ENCODE results near the gene EVA1A.

The EVA1A gene

DNA sequence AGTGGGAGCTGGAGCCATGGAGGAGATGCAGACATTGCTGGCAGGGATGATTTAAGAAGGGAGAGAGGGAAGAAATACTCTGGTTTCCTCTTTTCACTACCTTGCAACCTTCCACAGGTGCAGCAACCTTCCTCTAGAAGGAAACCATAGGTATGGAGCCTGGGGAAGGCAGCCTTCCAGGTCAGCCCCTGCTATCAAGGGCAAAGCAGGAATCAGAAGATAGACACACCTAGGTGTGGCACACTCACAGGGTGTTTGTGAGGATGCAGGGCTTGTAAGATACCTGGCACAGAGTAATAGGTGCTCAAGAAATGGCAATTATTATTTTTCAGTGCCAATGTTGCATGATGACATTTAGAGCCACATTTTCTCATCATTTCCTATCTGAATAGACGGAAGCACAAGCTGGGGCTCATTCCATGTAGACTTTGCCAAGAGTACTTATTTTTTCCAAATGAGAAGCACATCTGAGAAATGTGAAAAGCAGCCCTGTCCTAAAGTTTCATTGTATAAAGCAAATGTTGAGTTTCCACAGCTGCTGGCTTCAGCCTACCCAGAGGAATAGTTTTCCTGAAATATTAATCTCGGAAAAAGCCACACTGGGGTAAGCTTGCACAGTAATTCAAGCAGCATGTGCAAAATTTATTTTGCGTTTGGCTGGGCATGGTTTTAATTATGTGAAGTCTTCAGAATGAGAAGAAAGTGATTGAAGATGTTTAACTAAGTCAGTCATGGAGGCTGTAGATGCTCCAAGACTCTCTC lies 20.6 kb downstream of the EVA1A start:
- DNase-seq = no peak

DNA sequence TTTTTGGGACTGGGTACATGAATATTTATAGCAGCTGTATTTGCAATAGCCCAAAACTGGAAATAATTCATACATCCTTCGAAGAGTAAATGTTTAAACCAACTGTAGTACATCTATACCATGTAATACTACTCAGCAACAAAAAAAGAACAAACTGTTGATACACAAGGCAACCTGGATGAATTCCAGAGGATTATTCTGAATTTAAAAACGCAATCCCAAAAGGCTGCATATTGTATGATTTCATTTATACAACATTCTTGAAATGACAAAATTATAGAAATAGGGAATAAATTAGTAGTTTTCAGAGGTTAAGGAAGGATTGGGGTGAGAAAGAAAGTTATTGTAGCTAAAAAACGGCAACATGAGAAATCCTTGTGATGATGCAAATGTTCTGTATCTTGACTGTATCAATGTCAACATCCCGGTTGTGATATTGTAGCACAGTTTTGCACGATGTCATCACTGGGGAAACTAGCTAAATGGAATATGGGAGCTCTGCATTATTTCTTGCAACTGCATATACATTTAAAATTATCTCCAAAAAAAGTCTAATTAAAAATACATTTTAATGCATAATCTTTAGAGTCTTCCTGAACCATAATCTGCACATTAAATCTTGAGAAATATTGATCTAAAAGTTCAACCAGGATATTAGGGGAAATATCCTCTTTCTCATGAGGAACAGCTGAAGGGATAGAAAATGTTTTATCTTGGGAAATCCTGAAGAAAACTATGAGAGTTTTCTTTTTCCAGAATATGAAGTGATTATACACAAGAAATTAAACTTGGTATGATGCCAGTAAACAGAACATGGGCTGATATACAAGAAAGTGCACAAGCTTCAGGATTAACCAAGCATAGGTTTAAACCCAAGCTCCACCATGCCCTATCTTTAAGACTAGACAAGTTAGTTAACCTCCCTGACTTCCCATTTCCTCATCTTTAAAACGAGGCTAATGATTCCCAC lies 21.9 kb downstream of the EVA1A start:
- DNase-seq = no peak

DNA sequence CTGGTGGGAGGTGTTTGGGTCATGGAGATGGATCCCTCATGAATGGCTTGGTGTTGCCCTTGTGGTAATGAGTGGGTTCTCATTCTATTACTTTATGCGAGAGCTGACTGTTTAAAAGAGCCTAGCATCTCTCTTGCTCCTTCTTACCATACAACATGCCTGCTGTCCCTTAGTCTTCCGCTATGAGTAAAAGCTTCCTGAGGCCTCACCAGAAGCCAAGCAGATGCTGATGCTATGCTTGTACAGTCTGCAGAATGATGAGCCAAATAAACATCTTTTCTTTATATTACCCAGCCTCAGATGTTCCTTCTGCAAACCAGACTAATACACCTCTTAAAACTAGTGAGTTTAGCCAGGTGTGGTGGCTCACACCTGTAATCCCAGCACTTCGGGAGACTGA lies 23.1 kb downstream of the EVA1A start:
- DNase-seq = no peak

DNA sequence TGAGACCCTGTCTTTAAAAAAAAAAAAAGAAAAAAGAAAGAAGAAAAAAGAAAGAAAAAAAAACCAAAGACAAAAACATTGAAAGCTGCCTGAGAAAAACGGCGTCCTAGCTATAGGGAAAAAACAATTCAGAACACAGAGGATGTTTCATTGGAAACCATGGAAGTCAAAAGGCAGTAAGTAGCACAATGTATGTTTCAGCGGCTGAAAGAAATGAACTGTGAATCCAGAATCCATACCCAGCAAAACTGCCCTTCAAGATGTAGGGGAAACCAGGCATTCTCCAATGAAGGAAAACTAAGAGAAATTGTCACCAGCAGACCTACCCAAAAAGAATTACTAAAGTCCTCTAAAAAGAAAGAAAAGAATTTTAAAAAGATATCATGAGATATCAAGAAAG lies 27.6 kb downstream of the EVA1A start:
- DNase-seq = no peak

DNA sequence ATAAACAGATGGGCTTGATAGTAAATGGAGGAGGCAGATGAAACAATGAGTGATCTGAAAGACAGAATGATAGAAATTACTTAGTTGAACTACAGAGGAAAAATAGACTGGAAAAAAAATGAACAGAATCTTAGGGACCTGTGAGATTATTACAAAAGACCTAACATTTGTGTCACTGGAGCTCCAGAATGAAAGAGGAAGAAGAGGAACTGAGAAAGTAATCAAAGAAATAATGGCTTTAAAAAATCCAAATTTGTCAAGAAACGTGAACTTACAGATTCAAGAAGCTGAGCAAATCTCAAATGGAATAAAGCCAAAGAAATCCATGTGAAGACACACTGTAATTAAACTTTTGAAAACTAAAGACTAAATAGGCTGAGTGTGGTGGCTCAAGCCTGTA lies 28.3 kb downstream of the EVA1A start:
- DNase-seq = no peak

DNA sequence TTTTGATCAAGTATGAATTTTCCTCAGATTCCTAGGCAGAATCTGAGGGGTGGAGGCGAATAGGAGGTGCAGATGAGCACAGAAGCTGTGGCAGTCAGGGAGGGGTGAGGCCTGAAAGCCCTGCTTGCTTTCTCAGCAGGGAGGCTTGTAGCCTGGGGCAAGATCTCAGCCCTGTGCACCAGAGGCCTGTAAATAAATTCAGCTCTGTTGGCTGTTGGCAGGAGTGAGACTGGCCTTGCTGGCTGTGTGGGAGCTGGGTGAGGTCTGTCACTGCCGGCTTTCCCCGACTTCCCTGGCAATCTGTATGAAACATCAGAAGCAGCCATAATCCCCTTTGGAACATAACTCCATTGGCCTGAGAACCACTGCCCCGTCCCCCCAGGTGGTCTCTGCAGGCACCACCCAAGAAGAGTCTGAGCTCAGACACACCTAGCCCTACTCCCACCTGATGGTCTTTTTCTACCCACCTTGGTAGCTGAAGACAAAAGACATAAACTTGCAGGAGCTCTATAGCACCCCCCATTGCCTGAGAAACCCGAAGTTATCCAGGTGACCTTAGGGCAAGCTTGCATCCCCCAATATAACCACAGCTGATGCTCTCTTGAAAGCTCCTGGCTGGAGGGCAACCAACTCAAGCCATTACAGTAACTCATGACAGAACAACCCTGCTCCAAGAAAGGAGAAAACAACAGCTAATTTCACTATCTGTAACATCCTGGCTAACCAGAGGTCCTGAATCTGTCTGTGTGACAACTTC lies 32.3 kb downstream of the EVA1A start:
- DNase-seq = no peak

DNA sequence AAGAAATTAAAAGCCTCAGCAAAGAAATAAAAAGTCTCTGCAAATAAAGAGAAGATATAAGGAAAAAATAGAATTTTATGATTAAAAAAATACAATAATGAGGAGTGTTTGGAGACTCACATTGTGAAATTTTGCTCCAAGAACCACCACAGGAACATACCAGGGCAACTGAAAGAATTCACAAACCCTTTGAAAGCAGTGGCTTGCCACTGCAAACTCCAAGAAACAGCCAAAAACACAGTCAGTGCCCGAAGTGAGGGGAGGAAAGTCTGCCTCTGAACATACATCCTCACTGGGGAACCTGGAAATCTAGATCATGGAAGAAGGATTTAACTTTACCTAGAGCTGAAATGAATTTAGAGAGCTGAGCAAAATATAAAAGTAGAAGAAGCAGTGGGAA lies 33.1 kb downstream of the EVA1A start:
- no peak for DNase-seq

DNA sequence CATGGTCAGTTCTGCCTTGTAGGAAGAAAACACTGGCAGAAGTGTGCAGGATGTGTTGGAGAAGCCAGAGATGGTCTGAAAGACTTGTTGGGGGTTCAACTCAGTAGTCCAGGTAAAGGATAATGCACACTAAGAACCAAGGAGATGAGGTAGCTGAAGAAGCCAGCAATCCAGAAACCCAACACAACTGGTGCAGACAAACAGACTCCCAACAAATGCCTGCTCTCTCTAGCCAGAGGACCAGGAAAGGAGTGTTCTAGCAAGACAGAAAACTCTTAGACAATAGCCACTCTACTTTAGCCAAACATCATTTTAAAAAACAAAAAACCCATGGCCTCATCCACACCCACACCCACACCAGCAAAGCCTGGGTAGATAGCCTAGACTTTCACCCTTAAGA lies 33.9 kb downstream of the EVA1A start:
- no peak for DNase-seq

DNA sequence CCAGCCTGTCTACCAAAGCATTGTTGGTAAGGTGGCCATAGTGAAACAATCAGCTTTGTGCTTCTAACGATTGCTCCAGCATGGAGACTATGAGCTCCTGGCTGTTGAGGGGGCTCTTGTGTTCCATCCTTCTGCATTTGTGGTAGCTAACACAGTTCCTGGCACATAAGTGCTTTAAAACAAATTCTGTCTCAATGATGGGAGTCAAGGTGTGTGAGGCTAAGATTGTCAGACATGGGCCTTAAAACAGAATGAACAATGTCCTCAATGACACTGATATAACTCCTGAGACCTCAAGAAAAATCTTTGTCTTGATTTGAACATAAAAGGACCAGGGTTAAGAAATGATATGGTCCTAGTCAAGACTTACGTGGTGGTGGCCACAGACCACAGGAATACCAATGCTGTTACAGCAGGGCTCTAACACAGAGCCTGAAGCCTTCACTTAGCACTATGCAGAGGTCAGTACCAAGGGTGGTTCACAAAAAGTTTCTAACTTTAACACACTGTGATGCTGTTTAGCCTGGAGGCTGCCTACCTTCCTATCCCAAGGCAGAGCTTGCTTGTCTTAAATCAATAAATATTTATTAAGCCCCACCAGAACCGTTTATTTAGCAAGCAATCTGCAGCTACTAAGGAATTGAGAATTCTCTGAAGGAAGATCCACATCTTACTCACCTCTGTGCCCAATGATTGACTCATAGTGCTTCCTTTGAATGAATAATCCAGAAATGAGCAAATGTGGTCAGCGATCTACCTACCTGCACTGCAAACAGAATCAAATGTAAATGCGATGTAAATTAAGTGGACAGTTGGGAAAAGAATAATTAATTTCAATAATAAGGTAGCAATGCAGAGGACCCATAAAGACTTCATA lies 35.1 kb downstream of the EVA1A start:
- no peak for DNase-seq

DNA sequence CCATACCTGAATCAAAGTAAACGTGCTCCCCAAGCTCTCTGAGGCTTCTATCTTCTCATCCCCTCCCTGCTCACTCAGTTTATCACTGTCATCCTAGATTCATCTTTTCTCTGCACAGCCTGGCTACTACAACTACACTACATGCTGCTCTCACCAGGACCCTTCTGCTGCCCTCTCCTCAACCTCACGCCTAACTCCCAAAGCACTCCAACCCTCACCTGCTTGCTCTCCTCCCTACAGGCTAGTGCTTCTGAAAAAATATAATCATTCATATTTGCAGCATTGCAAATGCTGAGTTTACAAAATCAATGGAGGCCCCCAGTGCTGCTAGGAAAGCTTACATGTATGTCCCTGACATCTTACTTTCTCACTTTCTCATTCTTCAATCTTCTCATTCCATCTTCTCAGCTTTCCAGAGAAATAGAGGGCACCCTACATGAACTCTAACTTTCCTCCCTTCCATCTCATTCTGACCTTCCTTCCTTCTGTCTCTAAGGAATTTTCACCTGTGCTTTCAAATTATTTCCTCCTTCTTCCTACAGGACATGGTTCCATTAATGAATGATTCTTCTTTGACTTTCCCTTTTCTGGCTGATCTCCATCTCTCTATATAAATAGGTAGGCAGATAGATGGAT lies 36.3 kb downstream of the EVA1A start:
- DNase-seq = no peak

DNA sequence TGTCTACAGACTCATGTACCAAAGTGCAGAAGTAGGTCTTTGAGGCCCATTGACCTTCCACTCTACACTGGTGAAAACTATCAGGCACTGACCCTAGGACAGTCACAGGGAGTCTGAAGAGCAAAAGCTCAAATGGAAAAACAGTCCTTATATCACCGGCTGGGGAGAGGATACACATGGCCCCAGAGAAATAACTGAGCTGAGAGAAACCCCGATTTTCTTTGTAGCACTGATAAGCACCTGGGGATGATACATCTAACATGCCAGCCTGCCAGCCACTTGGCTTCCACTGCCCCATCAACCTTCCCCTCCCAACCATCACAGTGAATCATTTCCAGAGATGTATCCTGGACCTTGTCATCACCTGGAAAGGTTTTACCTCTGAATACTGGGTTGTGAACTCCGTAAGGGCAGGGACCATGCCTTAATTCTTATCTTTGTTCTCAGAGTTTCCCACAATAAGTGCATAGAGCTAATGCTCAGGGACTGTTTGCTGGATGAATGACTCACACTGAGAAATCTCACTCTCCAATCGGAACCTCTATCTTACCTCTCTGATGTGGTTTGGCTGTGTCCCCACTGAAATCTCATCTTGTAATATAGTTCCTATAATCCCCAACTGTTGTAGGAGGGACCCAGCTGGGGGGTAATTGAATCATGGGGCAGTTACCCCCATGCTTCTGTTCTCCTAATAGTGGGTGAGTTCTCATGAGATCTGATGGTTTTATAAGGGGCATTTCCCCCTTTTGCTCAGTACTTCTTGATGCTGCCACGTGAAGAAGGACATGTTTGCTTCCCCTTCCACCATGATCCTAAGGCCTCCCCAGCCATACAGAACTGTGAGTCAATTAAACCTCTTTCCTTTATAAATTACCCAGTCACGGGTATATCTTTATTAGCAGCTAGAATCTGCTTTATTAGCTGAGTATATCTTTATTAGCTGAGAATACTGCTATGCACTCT lies 37.1 kb downstream of the EVA1A start:
- DNase-seq = no peak

DNA sequence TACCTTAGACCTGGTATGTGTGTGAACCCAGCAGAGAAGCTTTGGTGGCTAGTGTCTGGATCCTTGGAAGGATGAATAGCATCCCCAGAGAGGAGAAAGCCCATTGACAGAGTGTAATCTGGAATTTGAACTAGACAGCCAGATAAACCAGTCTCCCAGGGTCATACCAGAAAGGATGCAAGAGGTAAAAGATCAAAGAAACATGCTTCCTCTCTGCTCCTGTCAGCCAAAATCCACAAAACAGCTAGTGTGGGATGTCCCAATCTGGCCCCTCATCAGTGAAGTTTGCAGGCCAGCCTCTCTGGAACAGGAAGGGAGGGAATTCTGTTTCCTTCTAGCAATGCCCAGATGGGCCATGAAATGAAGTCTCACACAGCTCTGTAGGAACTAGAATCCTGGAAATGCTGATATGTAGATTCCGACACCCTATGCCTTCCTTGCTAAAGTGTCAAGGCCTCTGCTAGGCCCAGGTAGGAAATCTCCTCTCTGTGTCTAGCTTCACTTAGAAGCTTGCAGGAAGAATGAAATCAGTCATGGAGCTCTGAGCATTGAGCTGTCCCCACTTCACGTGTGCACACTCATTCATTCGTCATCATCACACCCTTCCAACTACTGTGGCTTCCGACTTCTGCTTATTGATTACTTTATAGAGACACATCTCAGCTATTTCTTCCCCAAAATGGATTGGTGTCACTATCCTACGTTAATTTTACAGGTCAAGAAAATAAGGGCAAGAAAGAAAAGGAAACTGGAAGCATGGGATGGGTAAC lies 38.0 kb downstream of the EVA1A start:
- no peak for DNase-seq

DNA sequence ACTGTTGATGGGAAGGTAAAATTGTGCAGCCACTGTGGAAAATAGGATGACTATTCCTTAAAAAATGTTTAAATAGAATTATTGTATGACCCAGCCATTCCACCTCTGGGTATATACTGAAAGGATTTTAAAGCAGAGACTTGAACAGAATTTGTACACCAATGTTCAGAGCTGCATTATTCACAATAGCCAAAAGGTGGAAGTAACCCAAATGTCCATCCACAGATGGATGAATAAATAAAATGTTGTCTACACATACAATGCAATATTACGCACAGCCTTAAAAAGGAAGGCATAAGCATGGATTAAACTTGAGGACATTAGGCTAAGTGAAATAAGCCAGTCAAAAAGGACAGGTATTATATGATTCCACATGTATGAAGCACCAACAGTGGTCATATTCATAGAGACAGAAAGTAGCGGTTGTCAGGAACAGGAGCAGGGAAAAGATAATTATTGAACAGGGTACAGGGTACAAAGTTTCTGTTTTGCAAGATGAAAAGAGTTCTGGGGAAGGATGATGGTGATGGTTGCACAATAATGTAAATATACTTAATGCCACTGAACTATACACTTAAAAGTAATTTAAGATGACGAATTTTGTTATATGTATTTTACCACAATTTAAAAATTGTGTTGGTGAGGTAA lies 39.4 kb downstream of the EVA1A start:
- no peak for DNase-seq

DNA sequence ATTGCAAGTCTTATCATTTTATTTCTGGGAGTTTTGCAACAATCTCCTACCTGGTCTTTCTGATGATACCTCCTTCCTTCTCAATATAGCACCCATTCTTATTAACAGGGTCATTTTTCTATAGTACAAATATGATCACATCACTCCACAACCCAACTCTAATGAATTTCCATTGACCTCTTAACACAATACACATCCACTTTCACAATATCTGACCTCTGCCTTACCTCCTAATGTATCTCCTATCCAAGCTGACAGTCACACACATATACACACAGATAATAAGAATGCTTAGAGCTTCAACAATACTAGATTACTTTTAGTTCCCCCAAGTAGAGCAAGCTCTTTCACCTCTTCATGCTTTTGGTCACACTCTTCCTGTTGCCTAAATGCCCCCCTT lies 40.9 kb downstream of the EVA1A start:
- DNase-seq = no peak

DNA sequence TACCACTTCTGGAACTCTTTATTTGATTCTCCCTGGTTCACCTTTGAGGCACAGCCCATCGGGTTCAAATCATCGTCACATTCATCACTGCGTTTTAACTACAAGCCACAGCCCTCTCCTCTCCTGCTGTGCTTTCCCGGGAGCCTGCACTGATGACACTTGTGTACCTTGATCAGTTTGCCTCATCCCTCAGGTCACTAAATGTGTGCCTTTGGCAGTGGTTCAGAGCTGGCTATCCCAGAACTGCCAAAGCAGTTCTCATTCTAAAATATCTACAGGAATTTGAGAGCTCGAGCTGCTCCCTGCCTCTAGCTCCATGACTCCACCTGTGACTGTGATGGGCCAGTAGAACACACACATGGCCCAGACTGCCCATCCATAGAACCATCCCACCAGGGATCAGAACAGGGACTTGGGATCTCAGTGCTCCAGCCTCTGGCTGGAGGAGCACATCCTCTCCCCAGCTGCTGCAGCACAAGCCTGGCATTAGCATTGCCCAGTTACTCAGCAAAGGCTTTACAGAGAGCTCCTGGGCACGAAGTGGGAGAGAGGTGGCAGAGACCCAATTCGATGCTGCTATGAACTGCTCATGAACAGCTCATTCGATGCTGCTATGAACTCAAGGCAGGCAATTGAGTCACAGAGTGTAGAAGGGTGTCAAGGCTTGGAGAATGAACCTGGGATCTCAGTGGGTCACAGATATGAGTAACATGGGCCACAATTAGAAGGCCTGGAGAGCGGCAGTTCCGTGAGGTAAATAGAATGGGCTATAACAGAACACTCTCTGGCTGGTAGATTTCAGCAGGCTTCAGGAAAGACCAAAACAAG lies 41.9 kb downstream of the EVA1A start:
- no peak for DNase-seq

DNA sequence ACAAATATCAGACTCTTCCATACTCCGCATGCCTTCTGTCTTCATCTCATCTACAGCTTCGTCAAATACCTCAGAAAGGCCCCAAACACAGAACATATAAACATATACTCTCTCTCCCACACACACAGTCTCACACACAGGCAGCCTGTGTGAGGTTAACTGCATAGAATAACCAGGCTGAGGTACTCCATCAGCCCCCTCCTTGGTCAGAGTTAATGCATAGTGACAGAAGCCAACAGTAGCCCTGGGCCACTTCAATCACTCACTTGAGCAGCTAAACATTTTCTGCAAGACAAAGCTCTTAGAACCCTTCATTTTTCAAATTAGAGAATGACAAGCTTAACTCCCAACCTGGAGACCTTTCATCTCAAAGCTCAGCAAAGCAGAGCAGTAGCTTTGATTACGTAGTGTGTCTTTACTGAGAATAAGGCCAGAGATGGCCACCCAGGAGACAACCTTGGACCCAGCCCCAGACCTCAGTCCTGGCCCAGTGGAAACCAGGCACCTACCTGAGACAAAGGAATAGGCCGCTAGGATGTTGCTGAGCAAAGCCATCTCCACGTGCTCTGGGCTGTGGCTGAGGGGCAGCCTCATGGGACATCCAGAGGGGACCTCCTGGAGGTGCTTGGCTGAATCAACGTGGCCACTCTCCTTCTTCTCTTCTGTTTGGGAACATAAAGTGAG lies 43.0 kb downstream of the EVA1A start:
- no peak for DNase-seq
